Head of caudate nucleus (tissue), 42 donors: ENCODE data around the gene ABCF1.

ENCODE experiments used
- DNase-seq, 42 donors: peaks; one replicate each; pipeline versions ENCODE4 v3.0.0 to v3.0.0-alpha.2; 2020 to 2021; ENCODE audit warnings: mixed read lengths in 7 of 42
- intact Hi-C: fragments of 100-400 bp; cut with DNase I; formaldehyde crosslinking; loops from one replicate; pipeline ENCODE4 v1.15.0; 2022

ABCF1 gene

GRCh38 chr6:30615219-30615957 lies 44.1 kb downstream of the ABCF1 start:
- intact Hi-C loops, result loop anchor here (5.0 kb wide), 1 partner anchor 107 kb away; the partner anchor contains the start of gene TUBB

GRCh38 chr6:30615958-30616810 lies 44.9 kb downstream of the ABCF1 start:
- peak in 1 of 42 donors; percentile 42 for DNase-seq
- intact Hi-C loops, result loop anchor here (5.0 kb wide), 1 partner anchor 106 kb away; the partner anchor contains the start of gene TUBB

More at GRCh38 chr6:30615219-30615957, 44.1 kb downstream of the ABCF1 start:
- DNase-seq, result peak in 24 of 42 donors; percentile 15 to 70 (median 44)

- intact Hi-C loops, result loop anchor here (5.0 kb wide), 1 partner anchor 105 kb away; the partner anchor contains the start of gene TUBB
- DNase-seq, result peak; percentile 96 to 100 (median 99)
Measured at GRCh38 chr6:30616811-30617564, 45.7 kb downstream of the ABCF1 start, which contains the start of gene PPP1R10. Gene PPP1R10, minus strand, starts transcription at chr6:30617243. Its CDS starts 7,299 bp downstream, at chr6:30609944.

GRCh38 chr6:30617565-30618269 lies 46.5 kb downstream of the ABCF1 start, which contains the start of gene MRPS18B:
Gene MRPS18B, plus strand, starts transcription at chr6:30617840. Its CDS starts 26 bp downstream, at chr6:30617866.
- DNase-seq, result peak; percentile 96 to 99 (median 99)
- intact Hi-C loops, result loop anchor here (5.0 kb wide), 1 partner anchor 105 kb away; the partner anchor contains the start of gene TUBB

- no peak for DNase-seq
- intact Hi-C loops, result loop anchor here (5.0 kb wide), 1 partner anchor 104 kb away; the partner anchor contains the start of gene TUBB
Measured at GRCh38 chr6:30618270-30618797, 47.1 kb downstream of the ABCF1 start.

GRCh38 chr6:30619561-30619960 lies 48.3 kb downstream of the ABCF1 start:
- intact Hi-C loops, result loop anchor here (5.0 kb wide), 1 partner anchor 103 kb away; the partner anchor contains the start of gene TUBB
- DNase-seq, result no peak

GRCh38 chr6:30625511-30625910 lies 54.3 kb downstream of the ABCF1 start:
- intact Hi-C loops, result loop anchor here (10.0 kb wide), 1 partner anchor 49 kb away; the partner anchor contains the start of gene DHX16
- DNase-seq, result no peak

GRCh38 chr6:30626484-30627366 lies 55.5 kb downstream of the ABCF1 start, which contains the start of gene ATAT1:
Gene ATAT1, plus strand, starts transcription at chr6:30626874.
- intact Hi-C loops, result loop anchor here (10.0 kb wide), 1 partner anchor 48 kb away; the partner anchor contains the start of gene DHX16
- DNase-seq, result peak; percentile 91 to 97 (median 95)

GRCh38 chr6:30635834-30636233 lies 64.6 kb downstream of the ABCF1 start:
- no peak for DNase-seq
- intact Hi-C loops, result no loop called here

GRCh38 chr6:30640481-30640880 lies 69.2 kb downstream of the ABCF1 start:
- no peak for DNase-seq
- intact Hi-C loops, result no loop called here

- DNase-seq, result no peak
- intact Hi-C loops, result no loop called here
Measured at GRCh38 chr6:30641048-30641447, 69.8 kb downstream of the ABCF1 start.
